Activated T-helper 9 cell treated with anti-CD3 and anti-CD28 coated beads, Interleukin-2, amount 50 U/mL, for 16 hours (primary cell): ENCODE measurements around the gene KPRP.

Experiments
- DNase-seq: peaks from one replicate; pipeline ENCODE4 v3.0.0-alpha.2; 2020; ENCODE audit warnings: low read depth

Gene KPRP

GRCh38 chr1:152770411-152770810 lies 12.6 kb downstream of the KPRP start:
- DNase-seq, result no peak

- no peak for DNase-seq
These were observed 17.1 kb downstream of the KPRP start, which contains the start of gene LCE1F for GRCh38 chr1:152774875-152775274. Gene LCE1F, plus strand, starts transcription at chr1:152775140. Its CDS starts 1,232 bp downstream, at chr1:152776372.

- no peak for DNase-seq
These were observed 18.5 kb downstream of the KPRP start for GRCh38 chr1:152776361-152776760.

- DNase-seq, result no peak
These were observed 19.8 kb downstream of the KPRP start for GRCh38 chr1:152777510-152778137.

- DNase-seq, result no peak
These were observed 25.3 kb downstream of the KPRP start for GRCh38 chr1:152783095-152783494.

- DNase-seq, result no peak
These were observed 28.3 kb downstream of the KPRP start, which contains the start of gene LCE1E for GRCh38 chr1:152786077-152786476. Gene LCE1E, plus strand, starts transcription at chr1:152786257. Its CDS starts 1,043 bp downstream, at chr1:152787300.

- DNase-seq, result no peak
These were observed 37.9 kb downstream of the KPRP start for GRCh38 chr1:152795686-152796085.

DNA sequence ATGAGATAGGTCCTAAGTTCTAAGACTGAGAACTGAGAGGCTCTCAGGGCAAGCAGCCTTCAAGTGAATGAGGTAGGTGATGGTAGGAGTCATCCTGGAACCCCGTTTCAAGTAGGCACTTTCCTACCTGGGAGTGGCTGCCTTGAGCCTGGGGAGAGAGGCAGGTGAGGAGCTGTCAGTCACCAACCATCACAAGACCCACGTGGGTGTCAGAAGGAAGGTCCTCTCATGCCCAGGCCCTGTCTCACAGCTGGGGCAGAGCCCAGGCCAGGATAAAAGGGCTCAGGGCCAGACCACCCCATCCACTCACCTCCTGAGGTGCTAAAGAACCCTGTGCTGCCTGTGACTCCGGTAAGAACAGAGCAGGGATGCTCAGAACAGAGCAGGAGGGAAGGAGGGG lies 38.6 kb downstream of the KPRP start, which contains the start of gene LCE1D:
LCE1D (plus strand) TSS at position 301 of the 400 bp plus-strand sequence. CDS start 1,074 bp downstream, outside the sequence.
- DNase-seq, result no peak

DNA sequence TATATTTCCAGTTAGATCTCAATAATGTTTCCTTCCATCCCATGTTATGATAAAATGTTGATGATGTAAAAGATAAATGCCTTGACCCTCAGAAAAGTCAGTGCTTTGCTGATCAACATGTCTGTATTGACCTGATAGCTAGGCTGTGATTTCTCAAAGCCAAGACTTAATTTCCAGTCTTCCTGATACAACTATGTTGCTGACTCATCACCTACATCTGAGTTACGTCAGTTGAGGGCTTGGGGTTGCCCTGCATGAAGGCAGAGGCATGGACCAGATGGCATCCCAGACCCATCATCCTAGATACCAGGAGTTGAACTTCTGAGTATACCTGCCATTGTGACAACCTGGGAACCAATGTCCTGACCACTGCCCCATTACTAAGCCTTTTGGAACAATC lies 43.5 kb downstream of the KPRP start:
- no peak for DNase-seq

GRCh38 chr1:152806576-152806975 lies 48.8 kb downstream of the KPRP start, which contains the start of gene LCE1C:
Gene LCE1C, minus strand, starts transcription at chr1:152806651. Its CDS starts 1,173 bp downstream, at chr1:152805478.
- DNase-seq, result no peak

- no peak for DNase-seq
These were observed 53.2 kb downstream of the KPRP start for GRCh38 chr1:152811050-152811449.
